B cell (primary cell): ENCODE results near the gene DNM2. TPM values are rescaled to one million over a fixed set of nuclear protein-coding genes. Genes with fewer than 3 reads are reported as not detected.

Experiments
- ATAC-seq: fragments of 200-7000 bp; cut with Tn5 transposase; one replicate; pipeline ENCODE4 v1.10.0; 2021; ENCODE audit warnings: low read depth, mild to moderate bottlenecking, moderate number of reproducible peaks, moderate library complexity
- CTCF ChIA-PET: fragments of 350-600 bp; sonication (Branson Sonifier 250); formaldehyde crosslinking; loops from one replicate; lab custom pipeline; 2021; ENCODE audit warnings: antibody characterized with exemption, inconsistent platforms; lab: Charles Lee
- POLR2A ChIA-PET: fragments of 350-600 bp; sonication (Branson Sonifier 250); formaldehyde crosslinking; loops from one replicate; lab custom pipeline; 2021; ENCODE audit warnings: antibody characterized with exemption; lab: Charles Lee
- DNase-seq: peaks from one replicate; pipeline ENCODE4 v3.0.0; 2013
- H2AFZ ChIP-seq: 2 replicates; pipeline ENCODE4 v1.6.1; 2012; ENCODE audit warnings: mild to moderate bottlenecking, low read depth, low read length; ENCODE audit not compliant: insufficient read depth, poor library complexity, severe bottlenecking
- H3K27ac ChIP-seq, 2 donors: 1 replicate in 1 of 2; 2 replicates in 1 of 2; pipeline ENCODE4 v1.5.1; 2012 to 2013; ENCODE audit warnings: low read length in 2 of 2, mild to moderate bottlenecking in 2 of 2, moderate library complexity in 1 of 2
- H3K27me3 ChIP-seq, 4 experiments: fragments of 200-600 bp in 1 of 4; sonication (generic) in 1 of 4; replicated peaks in 1 of 4; 1 replicate in 2 of 4; 2 replicates in 2 of 4; pipeline versions ENCODE4 v1.6.1 to v1.7.0; 2013 to 2016; ENCODE audit warnings: low read length in 3 of 4, mild to moderate bottlenecking in 2 of 4, mixed read lengths in 1 of 4, moderate library complexity in 1 of 4; ENCODE audit not compliant: insufficient read depth in 4 of 4, control insufficient read depth in 3 of 4; ENCODE audit errors: control extremely low read depth in 1 of 4
- H3K36me3 ChIP-seq, 2 experiments: replicated peaks in 1 of 2; 1 replicate in 1 of 2; 2 replicates in 1 of 2; pipeline versions ENCODE4 v1.6.1 to v1.7.1; 2013; ENCODE audit warnings: low read length in 1 of 2; ENCODE audit not compliant: insufficient read depth in 2 of 2, control insufficient read depth in 1 of 2; ENCODE audit errors: control extremely low read depth in 1 of 2, extremely low read depth in 1 of 2
- H3K4me1 ChIP-seq, 2 donors: fragments of 200-600 bp in 1 of 2; sonication (generic) in 1 of 2; 1 replicate in 1 of 2; 2 replicates in 1 of 2; pipeline versions ENCODE4 v1.5.1 to v1.6.1; 2013 to 2017; ENCODE audit warnings: low read length in 2 of 2; ENCODE audit not compliant: control insufficient read depth in 2 of 2, insufficient read depth in 2 of 2
- H3K4me2 ChIP-seq: replicated peaks from 2 replicates; pipeline ENCODE3; 2012; ENCODE audit warnings: mild to moderate bottlenecking, low read depth, low read length; ENCODE audit not compliant: poor library complexity, severe bottlenecking
- H3K4me3 ChIP-seq, 5 experiments: fragments of 200-600 bp in 1 of 5; sonication (generic) in 1 of 5; 1 replicate in 3 of 5; 2 replicates in 2 of 5; pipeline versions ENCODE4 v1.5.1 to v1.7.0; 2011 to 2016; ENCODE audit warnings: low read length in 4 of 5, mild to moderate bottlenecking in 4 of 5, low read depth in 2 of 5, control low read depth in 1 of 5, moderate library complexity in 1 of 5; ENCODE audit not compliant: insufficient read depth in 1 of 5; ENCODE audit errors: control extremely low read depth in 1 of 5, extremely low read depth in 1 of 5
- H3K79me2 ChIP-seq: fragments of 200-600 bp; sonication (generic); one replicate; pipeline ENCODE4 v1.6.0; 2016; ENCODE audit warnings: low read length; ENCODE audit not compliant: control insufficient read depth, insufficient read depth
- H3K9ac ChIP-seq: fragments of 200-600 bp; sonication (generic); 2 replicates; pipeline ENCODE4 v1.6.1; 2017; ENCODE audit warnings: mild to moderate bottlenecking, low read length, moderate library complexity
- H3K9me3 ChIP-seq, 3 donors: one replicate each; pipeline versions ENCODE4 v1.6.1 to v1.7.1; 2013; ENCODE audit warnings: low read length in 2 of 3; ENCODE audit not compliant: control insufficient read depth in 2 of 3, insufficient read depth in 1 of 3; ENCODE audit errors: control extremely low read depth in 1 of 3
- H4K20me1 ChIP-seq: 2 replicates; pipeline ENCODE4 v1.6.0; 2012; ENCODE audit warnings: mild to moderate bottlenecking, low read length; ENCODE audit not compliant: insufficient read depth, control insufficient read depth, poor library complexity, severe bottlenecking
- H3K27ac Mint-ChIP-seq: one replicate; pipeline ENCODE4 v1.8.0; 2021; ENCODE audit warnings: mixed read lengths
- H3K27me3 Mint-ChIP-seq: one replicate; pipeline ENCODE4 v1.8.0; 2021; ENCODE audit warnings: mixed read lengths
- H3K4me1 Mint-ChIP-seq: one replicate; pipeline ENCODE4 v1.8.0; 2021; ENCODE audit warnings: mixed read lengths
- H3K4me3 Mint-ChIP-seq: one replicate; pipeline ENCODE4 v1.8.0; 2021; ENCODE audit warnings: mixed read lengths
- H3K9me3 Mint-ChIP-seq: one replicate; pipeline ENCODE4 v1.8.0; 2022; ENCODE audit warnings: mixed read lengths; ENCODE audit not compliant: insufficient read depth
- CTCF ChIP-seq: fragments of 200-600 bp; IDR thresholded peaks from one replicate; pipeline ENCODE4 v1.8.0; 2022; ENCODE audit warnings: antibody characterized with exemption, mild to moderate bottlenecking
- EZH2 ChIP-seq: IDR thresholded peaks from 2 replicates; pipeline ENCODE4 v1.6.1; 2012; ENCODE audit warnings: borderline replicate concordance, low read depth, mild to moderate bottlenecking, moderate library complexity, low read length; ENCODE audit not compliant: insufficient read depth, poor library complexity, severe bottlenecking
- WGBS: methylation state at CpG from one replicate; pipeline ENCODE4 v1.1.5; 2013; ENCODE audit warnings: missing lambda C conversion rate; ENCODE audit not compliant: insufficient coverage; 5-methylcytosine and 5-hydroxymethylcytosine counted together
- intact Hi-C: fragments of 100-400 bp; cut with micrococcal nuclease; formaldehyde crosslinking; loops from one replicate; pipeline ENCODE4 v1.10.0; 2022
- polyA minus RNA-seq: library from RNA; depleted of rRNA, polyadenylated mRNA; stranded (reverse); fragments of >200 nt; gene quantifications from 2 replicates; pipeline ENCODE4 v1.2.3, GENCODE V29; 2012
- polyA plus RNA-seq: library from polyadenylated mRNA; depleted of rRNA; stranded (reverse); fragments of >200 nt; gene quantifications from 2 replicates; pipeline ENCODE4 v1.2.3, GENCODE V29; 2012
- total RNA-seq, 2 donors: library from RNA; stranded (reverse); fragments of 120-200 nt in 1 of 2; gene quantifications; 1 replicate in 1 of 2; 2 replicates in 1 of 2; pipeline versions ENCODE4 v1.2.3 to v1.2.4, GENCODE V29; 2013 to 2022

The DNM2 gene
- 353 and 393 TPM in 2 replicates for total RNA-seq
- 109 TPM for total RNA-seq (2013)
- polyA plus RNA-seq, result 163 and 183 TPM in 2 replicates
- 262 and 377 TPM in 2 replicates for polyA minus RNA-seq

- intact Hi-C loops, result loop anchor here (1.0 to 2.0 kb wide), 11 partner anchors 14 to 243 kb away; partner anchors contain the start of genes CARM1, QTRT1, SMARCA4 and TMED1
- no peaks in the 10 kb centered on the region for H3K9me3 Mint-ChIP-seq
- Histone ChIP-seq H3K27ac (peak within 1 kb of the TSS; percentile 47 to 89), H3K36me3 (peaks cover 3 to 14% of the 10 kb centered on the region in 2 experiments), H2AFZ (peak within 1 kb of the TSS; percentile 81), H3K9ac (peak within 1 kb of the TSS; percentile 94), H3K79me2 (peaks cover 46% of the 10 kb centered on the region), H3K9me3 (no peaks in the 10 kb centered on the region), H3K27me3 (no peaks in the 10 kb centered on the region), H4K20me1 (peaks cover 45% of the 10 kb centered on the region), H3K4me2 (peak within 1 kb of the TSS; percentile 91), H3K4me3 (peak within 1 kb of the TSS; percentile 75 to 96 (median 84)), H3K4me1 (peaks cover 18 to 49% of the 10 kb centered on the region in 2 donors)
- peaks cover 50% of the 10 kb centered on the region for H3K4me1 Mint-ChIP-seq
- CTCF ChIA-PET, result interaction anchor here (0.7 to 4.0 kb wide), 37 partner anchors 14 to 155 kb away, joined by 3 to 58 read pairs (median 5); partner anchors contain the start of genes CARM1, QTRT1 and TMED1
- DNase-seq, result peak; percentile 100
- H3K4me3 Mint-ChIP-seq, result peak within 1 kb of the TSS; percentile 95
- H3K27ac Mint-ChIP-seq, result peak within 1 kb of the TSS; percentile 92
- POLR2A ChIA-PET, result interaction anchor here (0.6 to 2.9 kb wide), 11 partner anchors 14 to 272 kb away, joined by 3 to 23 read pairs (median 5); partner anchors contain the start of genes CARM1, QTRT1 and TMED1
- under 1% methylated on average over 56 of the region's 57 CpGs for WGBS
- TF ChIP-seq CTCF, result peak; percentile 77
- no peak for TF ChIP-seq EZH2
- peak; percentile 84 for ATAC-seq
- H3K27me3 Mint-ChIP-seq, result no peaks in the 10 kb centered on the region
Observed at GRCh38 chr19:10717356-10718204, at the start of gene DNM2. Gene DNM2 (plus strand): TSS chr19:10718079. CDS start chr19:10718243, 164 bp downstream.
